DOHH2 (cell line): ENCODE data around the gene MET.
A peak's percentile ranks its signal among the peaks of the same experiment; 100 is the strongest.

Experiments
- H3F3A ChIP-seq: fragments of 200-600 bp; sonication (generic), shearing (Covaris generic); 2 replicates; pipeline ENCODE4 v1.6.0; 2016; ENCODE audit warnings: antibody characterized with exemption, mild to moderate bottlenecking; ENCODE audit not compliant: control insufficient read depth, insufficient read depth
- H3K27ac ChIP-seq: fragments of 200-600 bp; sonication (generic); 2 replicates; pipeline ENCODE4 v1.5.1; 2014; ENCODE audit warnings: low read depth, mild to moderate bottlenecking, low read length, moderate library complexity
- H3K27me3 ChIP-seq: fragments of 200-600 bp; sonication (generic); 2 replicates; pipeline ENCODE4 v1.6.1; 2014; ENCODE audit warnings: mild to moderate bottlenecking, low read length, mixed read lengths; ENCODE audit not compliant: control insufficient read depth
- H3K36me3 ChIP-seq: fragments of 200-600 bp; sonication (generic); 2 replicates; pipeline ENCODE4 v1.6.1; 2014; ENCODE audit warnings: mild to moderate bottlenecking, low read length, moderate library complexity, mixed read lengths; ENCODE audit not compliant: control insufficient read depth
- H3K4me1 ChIP-seq: fragments of 200-600 bp; sonication (generic); 2 replicates; pipeline ENCODE4 v1.6.1; 2014; ENCODE audit warnings: mild to moderate bottlenecking, low read length, mixed read lengths; ENCODE audit not compliant: control insufficient read depth
- H3K4me2 ChIP-seq: fragments of 200-600 bp; sonication (generic); 2 replicates; pipeline ENCODE4 v1.6.0; 2014; ENCODE audit warnings: mild to moderate bottlenecking, low read length, moderate library complexity
- H3K4me3 ChIP-seq: fragments of 200-600 bp; sonication (generic); 2 replicates; pipeline ENCODE4 v1.5.1; 2014; ENCODE audit warnings: mild to moderate bottlenecking, low read length, mixed read lengths
- H3K79me2 ChIP-seq: fragments of 200-600 bp; sonication (generic); 2 replicates; pipeline ENCODE4 v1.6.1; 2014; ENCODE audit warnings: mild to moderate bottlenecking, low read length, mixed read lengths; ENCODE audit not compliant: control insufficient read depth
- H3K9me2 ChIP-seq: fragments of 200-600 bp; sonication (generic); replicated peaks from 2 replicates; pipeline ENCODE4 v1.6.1; 2014; ENCODE audit warnings: mild to moderate bottlenecking, low read length, mixed read lengths; ENCODE audit not compliant: control insufficient read depth
- H3K9me3 ChIP-seq: fragments of 200-600 bp; sonication (generic); 2 replicates; pipeline ENCODE4 v1.6.1; 2014; ENCODE audit warnings: antibody characterized with exemption, low read length, mixed read lengths; ENCODE audit not compliant: control insufficient read depth, insufficient read depth
- H4K20me1 ChIP-seq: fragments of 200-600 bp; sonication (generic); 2 replicates; pipeline ENCODE4 v1.6.0; 2014; ENCODE audit warnings: low read depth, mild to moderate bottlenecking, antibody characterized with exemption, low read length, moderate library complexity; ENCODE audit not compliant: control insufficient read depth, insufficient read depth
- CTCF ChIP-seq: fragments of 200-600 bp; sonication (generic); IDR thresholded peaks from one replicate; pipeline ENCODE4 v1.5.1; 2014; ENCODE audit warnings: antibody characterized with exemption, mild to moderate bottlenecking, low read depth, low read length; ENCODE audit not compliant: poor library complexity, severe bottlenecking
- EZH2phosphoT487 ChIP-seq: fragments of 200-600 bp; sonication (generic); IDR thresholded peaks from 2 replicates; pipeline ENCODE4 v1.6.1; 2017; ENCODE audit warnings: borderline replicate concordance, mild to moderate bottlenecking, antibody characterized with exemption, low read length, moderate library complexity, mixed read lengths

The MET gene

DNA sequence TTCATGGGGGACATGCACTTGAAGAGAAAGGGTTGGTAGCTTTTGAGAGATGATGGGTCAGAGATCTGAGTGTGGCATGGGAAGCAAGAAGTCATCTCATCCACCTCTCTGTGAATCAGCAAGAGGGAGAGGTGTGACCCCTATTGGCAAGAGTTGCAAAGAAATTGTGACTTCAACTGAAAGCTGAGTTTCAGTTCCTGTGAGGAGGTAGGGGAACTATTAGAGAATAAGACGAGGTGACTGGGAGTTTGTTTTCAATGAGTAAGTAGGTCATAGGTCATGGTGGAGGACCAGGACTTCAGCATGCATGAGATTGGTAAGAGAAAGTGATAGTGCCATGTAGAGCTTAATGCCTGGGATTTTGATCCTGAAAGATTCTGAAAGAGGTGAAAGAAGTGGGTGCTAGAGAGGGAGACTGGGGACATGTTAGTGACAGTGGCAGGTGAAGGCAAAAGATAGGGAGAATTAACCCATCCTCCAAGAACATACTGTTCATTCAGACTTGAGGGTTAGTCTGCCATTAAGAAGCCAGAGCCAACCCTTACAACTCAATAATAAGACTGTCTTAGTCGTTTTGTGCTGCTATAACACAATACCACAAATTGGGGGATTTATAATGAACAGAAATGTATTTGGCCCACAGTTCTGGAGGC lies 114.9 kb downstream of the MET start:
- H3K9me2 ChIP-seq: no peaks in the 10 kb centered on the region
- 0 out of 2 replicates have a peak, but pooled peaks cover 4% of the 10 kb centered on the region for H3K27me3 ChIP-seq
- H4K20me1 ChIP-seq: no peaks in the 10 kb centered on the region
- no peaks in the 10 kb centered on the region for H3F3A ChIP-seq
- TF ChIP-seq CTCF: peak; percentile 53
- no peak for TF ChIP-seq EZH2phosphoT487
- H3K4me3 ChIP-seq: no peak overlapping the region
- no peak overlapping the region for H3K4me2 ChIP-seq
- no peaks in the 10 kb centered on the region for H3K4me1 ChIP-seq
- no peaks in the 10 kb centered on the region for H3K36me3 ChIP-seq
- no peak overlapping the region for H3K27ac ChIP-seq
- H3K9me3 ChIP-seq: no peaks in the 10 kb centered on the region
- no peaks in the 10 kb centered on the region for H3K79me2 ChIP-seq

DNA sequence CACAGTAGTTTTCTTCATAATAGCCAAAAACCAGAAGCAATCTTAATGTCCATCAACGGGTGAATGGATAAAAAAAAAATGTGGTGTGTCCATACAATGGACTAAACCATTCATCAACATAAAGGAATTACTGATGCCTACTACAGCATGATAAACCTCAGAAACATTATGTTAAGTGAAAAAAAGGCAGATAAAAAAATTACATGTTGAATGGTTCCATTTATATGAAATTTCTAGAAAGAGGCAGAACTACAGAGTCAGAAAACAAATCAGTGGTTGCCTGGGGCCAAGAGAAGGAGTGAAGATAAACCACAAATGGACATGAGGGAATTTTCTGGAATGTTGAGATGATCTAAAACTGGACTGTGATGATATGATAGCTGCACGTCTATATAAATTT lies 115.9 kb downstream of the MET start:
- no peaks in the 10 kb centered on the region for H4K20me1 ChIP-seq
- no peaks in the 10 kb centered on the region for H3K9me2 ChIP-seq
- H3K79me2 ChIP-seq: no peaks in the 10 kb centered on the region
- no peaks in the 10 kb centered on the region for H3F3A ChIP-seq
- TF ChIP-seq EZH2phosphoT487 (no peak), CTCF (no peak)
- 0 out of 2 replicates have a peak, but pooled peaks cover 3% of the 10 kb centered on the region for H3K27me3 ChIP-seq
- H3K4me3 ChIP-seq: no peak overlapping the region
- H3K4me2 ChIP-seq: no peak overlapping the region
- H3K9me3 ChIP-seq: no peaks in the 10 kb centered on the region
- no peaks in the 10 kb centered on the region for H3K36me3 ChIP-seq
- H3K27ac ChIP-seq: no peak overlapping the region
- no peaks in the 10 kb centered on the region for H3K4me1 ChIP-seq

- Histone ChIP-seq H3K4me1 (no peaks in the 10 kb centered on the region), H3F3A (no peaks in the 10 kb centered on the region), H4K20me1 (no peaks in the 10 kb centered on the region), H3K4me3 (no peak overlapping the region), H3K36me3 (no peaks in the 10 kb centered on the region), H3K4me2 (no peak overlapping the region), H3K27ac (no peak overlapping the region), H3K27me3 (no peaks in the 10 kb centered on the region), H3K79me2 (no peaks in the 10 kb centered on the region), H3K9me2 (no peaks in the 10 kb centered on the region), H3K9me3 (no peaks in the 10 kb centered on the region)
- TF ChIP-seq EZH2phosphoT487: no peak
- TF ChIP-seq CTCF: no peak
Observed at GRCh38 chr7:116788572-116789197, 116.7 kb downstream of the MET start.
